Endothelial cell of umbilical vein (primary cell): ENCODE results near the gene CD320.

Experiments
- CTCF ChIP-seq, 2 donors: IDR thresholded peaks; 1 replicate in 1 of 2; 2 replicates in 1 of 2; pipeline ENCODE4 v1.5.1; 2011; ENCODE audit warnings: low read length in 2 of 2, mild to moderate bottlenecking in 2 of 2, moderate library complexity in 2 of 2, control low read depth in 1 of 2, inconsistent platforms in 1 of 2, low read depth in 1 of 2; ENCODE audit not compliant: insufficient read depth in 1 of 2; ENCODE audit errors: extremely low read depth in 1 of 2
- EZH2 ChIP-seq: IDR thresholded peaks from 2 replicates; pipeline ENCODE4 v1.6.1; 2012; ENCODE audit warnings: borderline replicate concordance, low read depth, mild to moderate bottlenecking, moderate library complexity, low read length, inconsistent platforms; ENCODE audit not compliant: severe bottlenecking

- TF ChIP-seq EZH2 (no peak), CTCF (IDR thresholded peaks at IDR 0.05; ENCODE audit: extremely low read depth in 1 of 2, insufficient read depth in 1 of 2, low read depth in 1 of 2, low read length in 2 of 2) (no peak)
Measured at GRCh38 chr19:8319807-8320520, 11.8 kb upstream of the CD320 start.
